Measurements from ENCODE around the gene MYO1C.

DNA sequence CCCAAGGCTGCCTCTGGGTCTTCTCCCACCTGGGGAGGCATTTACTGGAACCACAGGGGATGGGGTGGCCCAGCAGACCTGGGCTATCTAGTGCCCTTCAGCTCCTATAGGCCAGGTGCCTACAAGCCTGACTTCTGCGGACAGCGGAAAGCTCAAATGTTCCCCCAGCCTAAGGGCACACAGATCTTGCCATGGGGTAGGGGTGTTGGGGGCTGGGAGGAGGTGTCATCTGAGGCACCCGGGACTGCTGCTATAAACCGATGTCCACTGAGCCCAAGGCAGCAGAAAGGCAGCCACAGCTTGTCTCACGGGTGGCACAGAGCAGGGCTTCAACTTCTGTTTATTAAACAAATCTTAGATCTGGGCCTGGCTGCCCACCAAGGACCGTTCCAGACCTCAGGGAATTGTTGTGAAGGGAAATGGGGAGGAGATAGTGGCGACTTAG is 3.6 kb downstream of the MYO1C start:
- TF ChIP-seq, protein P1, sequence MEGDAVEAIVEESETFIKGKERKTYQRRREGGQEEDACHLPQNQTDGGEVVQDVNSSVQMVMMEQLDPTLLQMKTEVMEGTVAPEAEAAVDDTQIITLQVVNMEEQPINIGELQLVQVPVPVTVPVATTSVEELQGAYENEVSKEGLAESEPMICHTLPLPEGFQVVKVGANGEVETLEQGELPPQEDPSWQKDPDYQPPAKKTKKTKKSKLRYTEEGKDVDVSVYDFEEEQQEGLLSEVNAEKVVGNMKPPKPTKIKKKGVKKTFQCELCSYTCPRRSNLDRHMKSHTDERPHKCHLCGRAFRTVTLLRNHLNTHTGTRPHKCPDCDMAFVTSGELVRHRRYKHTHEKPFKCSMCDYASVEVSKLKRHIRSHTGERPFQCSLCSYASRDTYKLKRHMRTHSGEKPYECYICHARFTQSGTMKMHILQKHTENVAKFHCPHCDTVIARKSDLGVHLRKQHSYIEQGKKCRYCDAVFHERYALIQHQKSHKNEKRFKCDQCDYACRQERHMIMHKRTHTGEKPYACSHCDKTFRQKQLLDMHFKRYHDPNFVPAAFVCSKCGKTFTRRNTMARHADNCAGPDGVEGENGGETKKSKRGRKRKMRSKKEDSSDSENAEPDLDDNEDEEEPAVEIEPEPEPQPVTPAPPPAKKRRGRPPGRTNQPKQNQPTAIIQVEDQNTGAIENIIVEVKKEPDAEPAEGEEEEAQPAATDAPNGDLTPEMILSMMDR (IDR thresholded peaks at IDR 0.05), result no peak
- no peak for TF ChIP-seq POLR2A (IDR thresholded peaks at IDR 0.05)

All from testis (tissue), 2 donors.